Ishikawa (cell line): ENCODE data around the gene ADAD2.

ENCODE experiments used
- CEBPB ChIP-seq: IDR thresholded peaks from 2 replicates; pipeline ENCODE4 v1.6.1; 2012
- CREB1 ChIP-seq: IDR thresholded peaks from 2 replicates; pipeline ENCODE4 v1.6.1; 2012; ENCODE audit warnings: low read depth
- EGR1 ChIP-seq: IDR thresholded peaks from 2 replicates; pipeline ENCODE4 v1.6.1; 2012
- EP300 ChIP-seq: IDR thresholded peaks from 2 replicates; pipeline ENCODE4 v1.6.1; 2012; ENCODE audit warnings: borderline replicate concordance
- FOXM1 ChIP-seq: IDR thresholded peaks from 2 replicates; pipeline ENCODE4 v1.6.1; 2012; ENCODE audit warnings: low read depth, borderline replicate concordance
- MAX ChIP-seq: IDR thresholded peaks from 2 replicates; pipeline ENCODE4 v1.6.1; 2012
- NFIC ChIP-seq: IDR thresholded peaks from 2 replicates; pipeline ENCODE4 v1.6.1; 2012
- RAD21 ChIP-seq: IDR thresholded peaks from 2 replicates; pipeline ENCODE4 v1.6.1; 2012; ENCODE audit warnings: low read depth
- REST ChIP-seq: IDR thresholded peaks from 2 replicates; pipeline ENCODE4 v1.6.1; 2012; ENCODE audit warnings: low read depth, mild to moderate bottlenecking
- TAF1 ChIP-seq: IDR thresholded peaks from 2 replicates; pipeline ENCODE4 v1.6.1; 2012; ENCODE audit warnings: low read depth, mild to moderate bottlenecking
- TCF12 ChIP-seq: IDR thresholded peaks from 2 replicates; pipeline ENCODE4 v1.6.1; 2012; ENCODE audit warnings: low read depth
- TEAD4 ChIP-seq: IDR thresholded peaks from 2 replicates; pipeline ENCODE4 v1.6.1; 2012
- USF1 ChIP-seq: IDR thresholded peaks from 2 replicates; pipeline ENCODE4 v1.6.1; 2012
- YY1 ChIP-seq: IDR thresholded peaks from 2 replicates; pipeline ENCODE4 v1.6.1; 2012; ENCODE audit warnings: low read depth
- ZBTB7A ChIP-seq: IDR thresholded peaks from 2 replicates; pipeline ENCODE4 v1.6.1; 2012; ENCODE audit warnings: low read depth

Gene ADAD2

GRCh38 chr16:84215531-84215930, 24.6 kb downstream of the ADAD2 start:
- no peak for TF ChIP-seq NFIC
- no peak for TF ChIP-seq CEBPB
- no peak for TF ChIP-seq REST
- TF ChIP-seq YY1 = no peak
- no peak for TF ChIP-seq EGR1
- no peak for TF ChIP-seq TAF1
- TF ChIP-seq USF1 = no peak
- TF ChIP-seq ZBTB7A = no peak

DNA sequence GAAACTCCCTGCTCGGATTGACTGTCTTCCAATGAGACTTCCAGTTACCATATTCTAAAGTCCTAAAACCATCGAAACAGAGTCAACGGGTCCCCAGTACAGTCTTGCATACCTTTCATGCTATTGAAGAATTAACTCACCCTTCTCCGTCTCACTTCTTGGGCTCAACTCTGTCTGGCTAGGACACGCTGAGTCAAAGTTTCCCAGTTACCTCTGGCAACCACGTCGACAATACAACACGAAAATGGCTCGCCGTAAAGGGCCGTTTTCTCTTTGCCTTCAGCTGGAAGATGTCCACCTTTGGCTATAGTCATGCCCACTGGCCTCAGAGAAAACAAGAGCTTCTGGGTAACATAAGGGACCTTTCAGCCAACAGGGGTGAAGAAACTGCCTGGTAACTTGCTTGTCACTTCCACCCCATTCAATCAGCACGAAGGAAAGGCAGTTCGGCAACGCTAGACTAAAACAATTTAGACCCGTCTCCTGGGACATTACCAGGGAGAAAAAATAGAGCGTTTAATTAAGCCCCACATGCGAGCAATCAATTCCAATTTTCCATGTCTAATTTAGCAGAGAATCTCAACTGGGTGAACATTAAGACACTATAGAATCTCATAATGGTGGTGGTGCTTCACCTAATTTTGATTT, 27.3 kb downstream of the ADAD2 start:
- TF ChIP-seq TCF12 (no peak), ZBTB7A (no peak), FOXM1 (no peak), EGR1 (no peak), REST (no peak), EP300 (no peak), TAF1 (no peak), USF1 (no peak), CREB1 (no peak), CEBPB (no peak), YY1 (no peak), TEAD4 (no peak), NFIC (no peak), RAD21 (no peak), MAX (no peak)

GRCh38 chr16:84218956-84219355, 28.0 kb downstream of the ADAD2 start:
- TF ChIP-seq EP300 = no peak
- no peak for TF ChIP-seq FOXM1
- no peak for TF ChIP-seq CREB1
- no peak for TF ChIP-seq YY1
- TF ChIP-seq NFIC = no peak
- TF ChIP-seq TAF1 = no peak
- no peak for TF ChIP-seq TCF12
- no peak for TF ChIP-seq TEAD4

DNA sequence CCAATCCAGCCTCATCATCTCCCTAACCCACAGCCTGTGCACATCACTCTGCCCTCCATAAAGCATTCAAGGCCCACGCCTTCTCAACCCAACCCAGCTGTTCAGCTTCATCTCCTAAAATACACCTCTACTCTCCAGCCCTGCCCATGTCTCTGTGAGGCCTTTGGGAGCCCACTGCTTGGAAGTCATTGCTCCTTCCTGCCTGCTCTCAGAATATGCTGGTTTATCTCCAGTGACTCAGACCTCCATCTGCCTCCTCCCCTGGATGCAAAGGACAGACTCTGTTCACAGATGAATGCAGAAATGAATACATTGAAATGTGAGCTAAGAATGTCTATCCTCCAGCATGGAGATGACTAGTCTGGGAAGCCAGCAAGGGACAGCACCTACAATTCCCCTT, 29.9 kb downstream of the ADAD2 start:
- no peak for TF ChIP-seq TEAD4
- no peak for TF ChIP-seq EGR1
- no peak for TF ChIP-seq ZBTB7A
- no peak for TF ChIP-seq CREB1
- no peak for TF ChIP-seq TAF1
- no peak for TF ChIP-seq MAX
- TF ChIP-seq NFIC = no peak
- TF ChIP-seq RAD21 = no peak
- no peak for TF ChIP-seq USF1
- TF ChIP-seq YY1 = no peak
- TF ChIP-seq CEBPB = no peak
- no peak for TF ChIP-seq REST
- TF ChIP-seq TCF12 = no peak
